HEK293 (cell line): ENCODE measurements around the gene GALNS.

Experiments
- CTCF ChIA-PET: fragments of 350-600 bp; formaldehyde crosslinking; extraction: SDS; loops from one replicate; lab custom pipeline; 2021; ENCODE audit warnings: antibody characterized with exemption; lab: Yijun Ruan, JAX
- POLR2A ChIA-PET: fragments of 300-600 bp; formaldehyde crosslinking; extraction: SDS; loops from one replicate; lab custom pipeline; 2020; ENCODE audit warnings: antibody characterized with exemption, inconsistent platforms; lab: Yijun Ruan, JAX
- H3K27ac ChIP-seq: fragments of 200-500 bp; sonication (Bioruptor generic); 2 replicates; pipeline ENCODE4 v1.5.1; 2014; ENCODE audit warnings: low read depth, low read length, control low read depth, inconsistent platforms; ENCODE audit errors: extremely low read depth
- H3K36me3 ChIP-seq, 2 experiments: fragments of 200-500 bp in 1 of 2; sonication (Bioruptor generic) in 1 of 2; 1 replicate in 1 of 2; 2 replicates in 1 of 2; pipeline ENCODE4 v1.5.1; 2014 to 2017; ENCODE audit warnings: inconsistent platforms in 2 of 2, low read length in 2 of 2; ENCODE audit not compliant: control insufficient read depth in 2 of 2, insufficient read depth in 1 of 2
- H3K4me1 ChIP-seq: fragments of 200-500 bp; sonication (Bioruptor generic); 2 replicates; pipeline ENCODE4 v1.5.1; 2014; ENCODE audit warnings: mild to moderate bottlenecking, low read length, inconsistent platforms; ENCODE audit not compliant: control insufficient read depth, insufficient read depth
- H3K4me3 ChIP-seq: 2 replicates; pipeline ENCODE4 v1.5.1; 2011; ENCODE audit warnings: low read depth, mild to moderate bottlenecking, control low read depth, low read length, moderate library complexity
- H3K9me3 ChIP-seq: fragments of 200-500 bp; sonication (Bioruptor generic); 2 replicates; pipeline ENCODE4 v1.5.1; 2014; ENCODE audit warnings: low read depth, low read length, inconsistent platforms; ENCODE audit not compliant: control insufficient read depth, insufficient read depth
- HOXD13 ChIP-seq: sonication (generic); formaldehyde crosslinking; IDR thresholded peaks from 2 replicates; pipeline ENCODE4 v1.8.0; 2022; ENCODE audit warnings: missing genetic modification reagents, borderline replicate concordance
- KLF16 ChIP-seq: fragments of 450-650 bp; formaldehyde crosslinking; IDR thresholded peaks from 2 replicates; pipeline ENCODE4 v1.5.1; 2017; ENCODE audit warnings: missing biosample characterization, missing genetic modification characterization
- PBX3 ChIP-seq: sonication (generic); formaldehyde crosslinking; IDR thresholded peaks from 2 replicates; pipeline ENCODE4 v1.8.1; 2022; ENCODE audit warnings: mild to moderate bottlenecking, moderate library complexity, missing genetic modification reagents
- PRDM4 ChIP-seq: fragments of 450-650 bp; formaldehyde crosslinking; IDR thresholded peaks from 2 replicates; pipeline ENCODE4 v1.5.1; 2017; ENCODE audit warnings: missing biosample characterization, missing genetic modification characterization
- SETDB1 ChIP-seq: IDR thresholded peaks from one replicate; pipeline ENCODE4 v1.6.1; 2017; ENCODE audit warnings: mild to moderate bottlenecking, low read length, moderate library complexity, mixed read lengths; ENCODE audit not compliant: insufficient read length
- ZBTB1 ChIP-seq: fragments of 450-650 bp; formaldehyde crosslinking; IDR thresholded peaks from 2 replicates; pipeline ENCODE4 v1.5.1; 2016; ENCODE audit warnings: missing biosample characterization, missing genetic modification characterization
- ZFP37 ChIP-seq: fragments of 450-650 bp; formaldehyde crosslinking; IDR thresholded peaks from 2 replicates; pipeline ENCODE4 v1.5.1; 2016; ENCODE audit warnings: missing biosample characterization, missing genetic modification characterization
- ZNF16 ChIP-seq: fragments of 450-650 bp; formaldehyde crosslinking; IDR thresholded peaks from 2 replicates; pipeline ENCODE4 v1.5.1; 2016; ENCODE audit warnings: low read depth, missing biosample characterization, missing genetic modification characterization
- ZNF174 ChIP-seq: fragments of 450-650 bp; formaldehyde crosslinking; IDR thresholded peaks from 2 replicates; pipeline ENCODE4 v1.5.0; 2017; ENCODE audit warnings: missing biosample characterization, mild to moderate bottlenecking, missing genetic modification characterization
- ZNF214 ChIP-seq: fragments of 450-650 bp; formaldehyde crosslinking; IDR thresholded peaks from 2 replicates; pipeline ENCODE4 v1.5.1; 2017; ENCODE audit warnings: missing biosample characterization, mild to moderate bottlenecking, missing genetic modification characterization, borderline replicate concordance
- ZNF221 ChIP-seq: fragments of 450-650 bp; formaldehyde crosslinking; IDR thresholded peaks from 2 replicates; pipeline ENCODE4 v1.5.1; 2017; ENCODE audit warnings: missing biosample characterization, missing genetic modification characterization, borderline replicate concordance
- ZNF23 ChIP-seq: fragments of 450-650 bp; formaldehyde crosslinking; IDR thresholded peaks from 2 replicates; pipeline ENCODE4 v1.5.1; 2016; ENCODE audit warnings: missing biosample characterization, missing genetic modification characterization, borderline replicate concordance
- ZNF239 ChIP-seq: fragments of 450-650 bp; formaldehyde crosslinking; IDR thresholded peaks from 2 replicates; pipeline ENCODE4 v1.5.1; 2016; ENCODE audit warnings: missing biosample characterization, missing genetic modification characterization
- ZNF350 ChIP-seq: fragments of 450-650 bp; formaldehyde crosslinking; IDR thresholded peaks from 2 replicates; pipeline ENCODE4 v1.5.0; 2017; ENCODE audit warnings: missing biosample characterization, mild to moderate bottlenecking, missing genetic modification characterization
- ZNF391 ChIP-seq: fragments of 450-650 bp; formaldehyde crosslinking; IDR thresholded peaks from 2 replicates; pipeline ENCODE4 v1.5.1; 2016; ENCODE audit warnings: low read depth, missing biosample characterization, missing genetic modification characterization, borderline replicate concordance
- ZNF404 ChIP-seq: fragments of 450-650 bp; formaldehyde crosslinking; IDR thresholded peaks from 2 replicates; pipeline ENCODE4 v1.5.1; 2017; ENCODE audit warnings: missing biosample characterization, missing genetic modification characterization
- ZNF473 ChIP-seq: fragments of 450-650 bp; formaldehyde crosslinking; IDR thresholded peaks from 2 replicates; pipeline ENCODE4 v1.5.1; 2017; ENCODE audit warnings: missing biosample characterization, missing genetic modification characterization
- ZNF48 ChIP-seq: fragments of 450-650 bp; formaldehyde crosslinking; IDR thresholded peaks from 2 replicates; pipeline ENCODE4 v1.5.1; 2016; ENCODE audit warnings: missing biosample characterization, missing genetic modification characterization
- ZNF521 ChIP-seq: fragments of 450-650 bp; formaldehyde crosslinking; IDR thresholded peaks from 2 replicates; pipeline ENCODE4 v1.5.1; 2017; ENCODE audit warnings: missing biosample characterization, mild to moderate bottlenecking, missing genetic modification characterization
- ZNF561 ChIP-seq: fragments of 450-650 bp; IDR thresholded peaks from 2 replicates; pipeline ENCODE4 v1.5.1; 2018; ENCODE audit warnings: missing biosample characterization, missing genetic modification characterization, borderline replicate concordance
- ZNF624 ChIP-seq: fragments of 450-650 bp; formaldehyde crosslinking; IDR thresholded peaks from 2 replicates; pipeline ENCODE4 v1.5.1; 2017; ENCODE audit warnings: missing biosample characterization, missing genetic modification characterization
- ZNF660 ChIP-seq: fragments of 450-650 bp; IDR thresholded peaks from 2 replicates; pipeline ENCODE4 v1.5.1; 2018; ENCODE audit warnings: missing biosample characterization, mild to moderate bottlenecking, missing genetic modification characterization
- ZNF747 ChIP-seq: fragments of 450-650 bp; formaldehyde crosslinking; IDR thresholded peaks from 2 replicates; pipeline ENCODE4 v1.5.1; 2016; ENCODE audit warnings: missing biosample characterization, missing genetic modification characterization
- ZNF792 ChIP-seq: fragments of 450-650 bp; formaldehyde crosslinking; IDR thresholded peaks from 2 replicates; pipeline ENCODE4 v1.5.1; 2016; ENCODE audit warnings: missing biosample characterization, missing genetic modification characterization

Gene GALNS

GRCh38 chr16:88831838-88832237 is 24.9 kb downstream of the GALNS start:
- ChIA-PET CTCF (no interaction called here), POLR2A (no interaction called here)
- Histone ChIP-seq H3K4me1 (no peaks in the 10 kb centered on the region), H3K4me3 (no peak overlapping the region), H3K9me3 (no peaks in the 10 kb centered on the region), H3K27ac (no peak overlapping the region), H3K36me3 (peaks cover 0 to 3% of the 10 kb centered on the region in 2 experiments; a peak in 1 of 3 replicates)
- TF ChIP-seq ZNF23 (tag by site-specific recombination), result no peak
- TF ChIP-seq ZNF16 (tag by site-specific recombination), result no peak
- TF ChIP-seq ZNF221 (tag by site-specific recombination), result no peak
- TF ChIP-seq ZNF792, result no peak
- TF ChIP-seq ZNF391, result no peak
- TF ChIP-seq ZNF48 (tag by site-specific recombination), result no peak
- no peak for TF ChIP-seq ZFP37
- no peak for TF ChIP-seq ZNF473 (tag by site-specific recombination)
- no peak for TF ChIP-seq KLF16 (tag by site-specific recombination)
- no peak for TF ChIP-seq ZNF660 (tag by site-specific recombination)
- no peak for TF ChIP-seq SETDB1

DNA sequence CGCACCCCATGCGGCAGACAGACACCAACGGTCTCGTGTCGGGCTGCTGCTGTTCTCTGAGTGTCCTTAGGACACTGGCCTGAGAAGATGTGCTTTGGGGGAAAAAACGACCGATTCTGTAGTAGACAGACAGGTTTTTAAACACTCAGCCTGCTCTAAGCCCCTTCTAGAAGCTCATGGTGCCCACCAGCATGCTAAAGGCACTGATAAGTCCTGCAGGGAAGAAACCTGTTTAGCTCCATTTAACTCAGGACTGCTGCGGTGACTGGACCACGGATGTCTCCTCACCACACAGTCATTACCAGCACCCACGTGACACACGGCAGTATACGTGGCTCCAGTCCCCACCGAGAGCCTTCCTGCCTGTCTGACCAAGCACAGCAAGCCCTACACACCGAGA is 26.0 kb downstream of the GALNS start:
- no peak overlapping the region for H3K4me3 ChIP-seq
- ChIA-PET CTCF (interaction anchor here (0.7 kb wide), 1 partner anchor 24 kb away, joined by 3 read pairs; no protein-coding TSS in a partner anchor), POLR2A (no interaction called here)
- H3K4me1 ChIP-seq, result no peaks in the 10 kb centered on the region
- no peaks in the 10 kb centered on the region for H3K9me3 ChIP-seq
- peaks cover 0 to 3% of the 10 kb centered on the region in 2 experiments; a peak in 1 of 3 replicates for H3K36me3 ChIP-seq
- peak; percentile 100 for TF ChIP-seq ZNF239 (tag by site-specific recombination)
- TF ChIP-seq PBX3, result no peak
- no peak overlapping the region for H3K27ac ChIP-seq

DNA sequence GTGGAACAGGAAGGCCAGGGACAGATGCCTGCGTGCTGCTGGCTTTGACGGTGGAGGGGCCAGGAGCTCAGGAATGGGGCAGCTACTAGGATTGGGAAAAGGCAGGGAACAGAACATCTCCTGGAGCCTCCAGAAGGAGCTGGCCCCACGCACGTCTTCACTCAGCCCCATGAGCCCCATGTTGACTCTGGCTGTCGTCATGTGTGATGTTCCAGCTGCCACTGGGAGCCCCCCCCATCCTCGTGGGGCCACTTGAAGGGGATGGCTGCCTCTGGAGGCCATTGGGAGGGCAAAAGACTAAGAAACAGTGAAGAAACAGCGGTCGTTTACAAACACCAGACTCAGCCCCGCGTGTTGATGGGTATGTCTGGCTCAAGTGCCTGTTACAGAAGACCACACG is 26.5 kb downstream of the GALNS start:
- Histone ChIP-seq H3K9me3 (no peaks in the 10 kb centered on the region), H3K36me3 (peaks cover 0 to 3% of the 10 kb centered on the region in 2 experiments; a peak in 1 of 3 replicates)
- TF ChIP-seq ZBTB1 (tag by site-specific recombination) (no peak), ZNF747 (tag by site-specific recombination) (no peak), ZNF624 (tag by site-specific recombination) (no peak), ZNF404 (tag by site-specific recombination) (no peak), PRDM4 (tag by site-specific recombination) (no peak), ZNF561 (tag by site-specific recombination) (no peak), ZNF174 (tag by site-specific recombination) (no peak), ZNF350 (tag by site-specific recombination) (no peak), ZNF214 (no peak), HOXD13 (CRISPR knock-in tag) (no peak), ZNF521 (tag by site-specific recombination) (no peak)
- TF ChIP-seq, all 188 proteins: peak for 0
- ChIA-PET CTCF (interaction anchor here (0.7 kb wide), 1 partner anchor 24 kb away, joined by 3 read pairs; no protein-coding TSS in a partner anchor), POLR2A (no interaction called here)
- no peaks in the 10 kb centered on the region for H3K4me1 ChIP-seq
- no peak overlapping the region for H3K27ac ChIP-seq
- H3K4me3 ChIP-seq, result no peak overlapping the region
